Activated CD4-positive, alpha-beta T cell treated with anti-CD3 and anti-CD28 coated beads for 36 hours (primary cell): ENCODE data around the gene CCN5. TPM values are rescaled to one million over a fixed set of nuclear protein-coding genes. Genes with fewer than 3 reads are reported as not detected.

Source experiments
- ATAC-seq: fragments of 200-7000 bp; cut with Tn5 transposase; one replicate; pipeline ENCODE4 v1.10.0; 2021; ENCODE audit warnings: mild to moderate bottlenecking, moderate library complexity
- CTCF ChIA-PET: fragments of 350-600 bp; sonication (Branson Sonifier 250); formaldehyde crosslinking; loops from one replicate; lab custom pipeline; 2021; ENCODE audit warnings: antibody characterized with exemption; lab: Charles Lee
- POLR2A ChIA-PET: fragments of 350-600 bp; sonication (Branson Sonifier 250); formaldehyde crosslinking; loops from one replicate; lab custom pipeline; 2021; ENCODE audit warnings: antibody characterized with exemption, inconsistent platforms; lab: Charles Lee
- DNase-seq: peaks from one replicate; pipeline ENCODE4 v3.0.0-alpha.2; 2020
- H3K27ac Mint-ChIP-seq: one replicate; pipeline ENCODE4 v1.8.0; 2021; ENCODE audit warnings: mixed read lengths
- H3K27me3 Mint-ChIP-seq: one replicate; pipeline ENCODE4 v1.8.0; 2021; ENCODE audit warnings: mixed read lengths
- H3K36me3 Mint-ChIP-seq: one replicate; pipeline ENCODE4 v1.8.0; 2021; ENCODE audit warnings: low read depth, mixed read lengths
- H3K4me1 Mint-ChIP-seq: one replicate; pipeline ENCODE4 v1.8.0; 2021; ENCODE audit warnings: mixed read lengths
- H3K4me3 Mint-ChIP-seq: one replicate; pipeline ENCODE4 v1.8.0; 2021; ENCODE audit warnings: mild to moderate bottlenecking, moderate library complexity, mixed read lengths
- H3K9me3 Mint-ChIP-seq: one replicate; pipeline ENCODE4 v1.8.0; 2021; ENCODE audit warnings: low read depth, mixed read lengths
- intact Hi-C, 2 experiments: fragments of 100-400 bp; cut with DNase I in 1 of 2; cut with micrococcal nuclease in 1 of 2; formaldehyde crosslinking; loops; one replicate each; pipeline versions ENCODE4 v1.14.2 to v1.15.1; 2022 to 2024; cut with DNase I, micrococcal nuclease
- total RNA-seq, 2 experiments: library from RNA; stranded (reverse); gene quantifications; one replicate each; pipeline ENCODE4 v1.2.3, GENCODE V29; 2021

CCN5 gene
- total RNA-seq, 2 experiments from 2014 or later, result not detected

DNA sequence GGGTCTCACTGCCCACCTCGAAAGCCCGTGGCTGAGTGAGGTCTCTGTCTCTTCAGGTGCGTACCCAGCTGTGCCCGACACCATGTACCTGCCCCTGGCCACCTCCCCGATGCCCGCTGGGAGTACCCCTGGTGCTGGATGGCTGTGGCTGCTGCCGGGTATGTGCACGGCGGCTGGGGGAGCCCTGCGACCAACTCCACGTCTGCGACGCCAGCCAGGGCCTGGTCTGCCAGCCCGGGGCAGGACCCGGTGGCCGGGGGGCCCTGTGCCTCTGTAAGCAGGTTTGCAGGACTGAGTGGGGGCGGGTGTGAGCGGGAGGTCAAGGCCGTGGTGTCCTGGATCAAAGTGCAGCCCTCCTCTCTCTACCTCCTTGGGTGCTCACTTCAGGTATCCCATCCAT is 4.7 kb downstream of the CCN5 start:
- no peaks in the 10 kb centered on the region for H3K27me3 Mint-ChIP-seq
- H3K9me3 Mint-ChIP-seq, result no peaks in the 10 kb centered on the region
- no peak for ATAC-seq
- no peak overlapping the region for H3K27ac Mint-ChIP-seq
- H3K36me3 Mint-ChIP-seq, result no peaks in the 10 kb centered on the region
- POLR2A ChIA-PET, result no interaction called here
- CTCF ChIA-PET, result no interaction called here
- H3K4me1 Mint-ChIP-seq, result no peaks in the 10 kb centered on the region
- no peak overlapping the region for H3K4me3 Mint-ChIP-seq
- no peak for DNase-seq
- intact Hi-C loops, result no loop called here

DNA sequence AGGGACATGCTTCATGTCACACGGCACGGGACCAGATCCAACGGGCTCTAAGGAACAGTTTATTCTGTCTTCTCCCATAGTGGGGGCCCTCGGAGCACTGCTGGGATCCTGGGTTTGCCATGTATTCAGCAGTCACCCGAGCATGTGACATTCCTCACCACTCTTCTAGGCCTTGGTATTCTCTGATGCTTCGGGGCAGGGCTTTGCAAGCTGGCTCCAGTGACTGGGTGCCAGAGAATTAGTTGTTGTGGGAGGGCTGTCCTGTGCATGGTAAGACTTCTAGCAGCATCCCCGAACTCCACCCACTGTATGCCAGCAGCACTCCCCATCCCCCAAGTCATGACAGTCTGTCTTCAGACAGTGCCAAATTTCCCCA is 5.4 kb downstream of the CCN5 start:
- Mint-ChIP-seq H3K36me3 (no peaks in the 10 kb centered on the region), H3K4me1 (no peaks in the 10 kb centered on the region), H3K27ac (no peak overlapping the region), H3K27me3 (no peaks in the 10 kb centered on the region), H3K4me3 (no peak overlapping the region), H3K9me3 (no peaks in the 10 kb centered on the region)
- POLR2A ChIA-PET, result interaction anchor here (0.6 kb wide), 1 partner anchor 25 kb away, joined by 3 read pairs; no protein-coding TSS in a partner anchor
- intact Hi-C loops, result no loop called here
- CTCF ChIA-PET, result interaction anchor here (0.7 to 2.1 kb wide), 2 partner anchors 27 to 41 kb away, joined by 3 to 6 read pairs; no protein-coding TSS in a partner anchor
- ATAC-seq (no peak), DNase-seq (no peak)

DNA sequence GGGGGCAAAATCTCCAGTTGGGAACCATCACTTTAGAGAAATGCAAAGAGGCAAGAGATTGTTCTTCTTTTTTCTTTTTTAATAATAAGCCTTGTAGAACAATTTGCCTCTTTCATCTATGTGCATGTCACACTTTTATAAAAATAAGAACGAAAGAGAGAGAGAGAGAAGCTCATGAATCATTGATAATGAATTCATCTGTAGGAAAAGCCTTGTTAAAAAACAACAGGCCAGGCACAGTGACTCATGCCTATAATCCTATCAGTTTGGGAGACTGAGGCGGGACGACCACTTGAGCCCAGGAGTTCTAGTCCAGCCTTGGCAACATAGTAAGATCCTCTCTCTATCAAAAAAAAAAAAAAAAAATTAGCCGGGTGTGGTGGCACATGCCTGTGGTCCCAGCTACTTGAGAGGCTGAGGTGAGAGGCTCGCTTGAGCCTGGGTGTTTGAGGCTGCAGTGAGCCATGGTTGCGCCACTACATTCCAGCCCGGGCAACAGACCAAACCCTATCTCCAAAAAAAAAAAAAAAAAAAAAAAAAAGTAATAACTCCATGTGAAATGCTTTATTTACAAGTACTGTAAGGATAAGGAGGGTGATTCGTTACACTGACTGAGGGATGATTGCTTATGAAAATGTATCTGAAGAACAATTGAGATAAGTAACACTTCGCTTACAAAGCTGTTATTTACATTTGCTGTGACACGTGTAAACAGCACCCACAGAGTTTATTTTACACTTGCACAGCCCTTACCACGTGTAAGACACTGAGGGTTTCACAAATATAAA is 6.0 kb downstream of the CCN5 start:
- ATAC-seq (no peak), DNase-seq (no peak)
- H3K9me3 Mint-ChIP-seq, result no peaks in the 10 kb centered on the region
- no peak overlapping the region for H3K27ac Mint-ChIP-seq
- intact Hi-C loops, result no loop called here
- H3K4me1 Mint-ChIP-seq, result no peaks in the 10 kb centered on the region
- no peak overlapping the region for H3K4me3 Mint-ChIP-seq
- ChIA-PET POLR2A (interaction anchor here (0.6 kb wide), 1 partner anchor 25 kb away, joined by 3 read pairs; no protein-coding TSS in a partner anchor), CTCF (interaction anchor here (2.1 kb wide), 1 partner anchor 27 kb away, joined by 6 read pairs; no protein-coding TSS in a partner anchor)
- H3K27me3 Mint-ChIP-seq, result no peaks in the 10 kb centered on the region
- no peaks in the 10 kb centered on the region for H3K36me3 Mint-ChIP-seq

DNA sequence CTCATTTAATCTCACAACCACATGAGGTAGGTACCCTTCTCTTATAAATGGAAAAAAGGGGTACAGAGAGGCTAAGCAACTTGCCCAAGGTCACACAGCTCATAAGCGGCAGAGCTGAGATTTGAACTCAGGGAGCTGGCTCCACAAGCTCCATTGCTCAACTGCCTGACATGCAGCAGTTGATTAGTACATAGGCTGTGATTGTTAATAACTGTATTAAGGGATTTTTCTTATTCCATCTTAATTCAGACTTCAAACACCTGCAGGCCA is 6.6 kb downstream of the CCN5 start:
- Mint-ChIP-seq H3K4me1 (no peaks in the 10 kb centered on the region), H3K36me3 (no peaks in the 10 kb centered on the region), H3K4me3 (no peak overlapping the region), H3K27ac (no peak overlapping the region), H3K9me3 (no peaks in the 10 kb centered on the region), H3K27me3 (no peaks in the 10 kb centered on the region)
- DNase-seq (no peak), ATAC-seq (no peak)
- ChIA-PET POLR2A (interaction anchor here (0.7 kb wide), 1 partner anchor 157 kb away, joined by 11 read pairs; no protein-coding TSS in a partner anchor), CTCF (interaction anchor here (2.1 kb wide), 1 partner anchor 26 kb away, joined by 6 read pairs; no protein-coding TSS in a partner anchor)
- intact Hi-C loops, result no loop called here

DNA sequence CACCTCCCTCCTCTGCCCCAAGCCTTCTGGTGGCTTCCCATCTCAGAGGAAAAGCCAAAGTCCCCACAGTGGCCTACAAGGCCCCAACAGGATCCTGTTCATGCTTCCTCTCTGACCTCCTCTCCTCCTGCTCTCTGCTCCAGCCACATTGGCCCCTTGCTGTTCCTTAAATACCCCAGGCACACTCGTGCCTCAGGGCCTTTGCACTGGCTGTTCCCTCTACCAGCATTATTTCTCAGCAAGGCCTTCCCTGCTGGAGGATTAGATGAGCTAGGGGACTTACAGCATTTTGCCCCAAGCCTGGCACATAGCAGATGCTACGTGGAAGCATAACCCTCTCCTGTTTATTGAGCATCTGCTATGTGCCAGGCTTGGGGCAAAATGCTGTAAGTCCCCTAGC is 7.8 kb downstream of the CCN5 start:
- CTCF ChIA-PET, result interaction anchor here (0.6 to 2.1 kb wide), 3 partner anchors 25 to 345 kb away, joined by 4 to 6 read pairs (median 5); no protein-coding TSS in a partner anchor
- Mint-ChIP-seq H3K4me3 (no peak overlapping the region), H3K27me3 (no peaks in the 10 kb centered on the region), H3K36me3 (no peaks in the 10 kb centered on the region), H3K9me3 (no peaks in the 10 kb centered on the region), H3K27ac (no peak overlapping the region), H3K4me1 (no peaks in the 10 kb centered on the region)
- DNase-seq, result no peak
- intact Hi-C loops, result no loop called here
- POLR2A ChIA-PET, result no interaction called here
- ATAC-seq, result no peak

DNA sequence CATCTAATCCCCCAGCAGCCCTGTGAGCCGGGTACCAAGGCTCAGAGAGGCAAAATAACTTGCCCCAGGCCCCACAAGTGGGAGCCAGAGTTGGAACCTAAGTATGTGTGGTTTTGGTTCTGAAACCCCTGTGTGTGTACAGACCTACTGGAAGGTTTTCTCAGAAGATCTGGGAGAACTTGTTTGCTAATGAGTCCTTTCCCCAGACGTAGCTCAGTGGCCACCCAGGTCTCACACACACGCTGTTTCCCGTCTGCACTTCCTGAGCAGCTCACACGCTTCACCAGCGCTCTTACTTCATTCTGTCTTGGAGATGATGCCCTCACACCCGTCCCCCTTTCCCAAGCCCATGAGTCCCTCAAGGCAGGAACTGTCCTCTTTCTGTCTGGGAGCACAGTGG is 8.2 kb downstream of the CCN5 start:
- intact Hi-C loops, result no loop called here
- H3K4me3 Mint-ChIP-seq, result no peak overlapping the region
- H3K9me3 Mint-ChIP-seq, result no peaks in the 10 kb centered on the region
- no peak overlapping the region for H3K27ac Mint-ChIP-seq
- CTCF ChIA-PET, result interaction anchor here (0.6 to 1.5 kb wide), 2 partner anchors 27 to 345 kb away, joined by 4 to 5 read pairs; no protein-coding TSS in a partner anchor
- no peaks in the 10 kb centered on the region for H3K36me3 Mint-ChIP-seq
- no peak for DNase-seq
- POLR2A ChIA-PET, result interaction anchor here (0.6 kb wide), 2 partner anchors 24 to 216 kb away, joined by 3 to 8 read pairs; no protein-coding TSS in a partner anchor
- H3K4me1 Mint-ChIP-seq, result no peaks in the 10 kb centered on the region
- ATAC-seq, result no peak
- H3K27me3 Mint-ChIP-seq, result no peaks in the 10 kb centered on the region

DNA sequence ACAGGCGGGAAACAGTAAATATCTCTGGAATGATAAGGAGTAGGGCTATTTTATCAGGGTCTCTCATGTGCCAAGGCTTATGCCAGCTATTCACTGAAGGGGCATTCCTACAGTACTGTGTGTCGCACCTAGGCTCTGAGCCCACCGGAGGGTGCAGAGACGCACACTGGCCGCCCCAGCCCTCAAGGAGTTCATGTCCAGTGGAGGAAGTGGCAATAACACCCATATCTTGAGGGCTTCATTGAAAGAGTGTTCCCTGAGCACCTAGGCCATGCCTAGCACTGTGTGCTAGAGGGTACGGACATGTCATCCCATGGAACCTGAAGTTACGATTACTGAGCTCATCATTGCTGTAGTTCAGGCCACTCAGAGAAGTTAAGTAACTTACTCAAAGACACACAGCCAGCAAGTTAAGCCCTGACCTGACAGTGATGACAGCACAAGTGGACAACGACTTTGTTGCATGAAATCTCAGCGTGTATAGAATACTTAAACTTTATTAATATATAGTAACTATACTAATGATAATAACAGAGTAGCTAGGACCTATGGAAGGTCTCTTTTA is 8.7 kb downstream of the CCN5 start:
- no peaks in the 10 kb centered on the region for H3K9me3 Mint-ChIP-seq
- H3K36me3 Mint-ChIP-seq, result no peaks in the 10 kb centered on the region
- no peaks in the 10 kb centered on the region for H3K27me3 Mint-ChIP-seq
- H3K27ac Mint-ChIP-seq, result no peak overlapping the region
- no peak overlapping the region for H3K4me3 Mint-ChIP-seq
- POLR2A ChIA-PET, result interaction anchor here (0.6 kb wide), 2 partner anchors 23 to 216 kb away, joined by 3 to 8 read pairs; no protein-coding TSS in a partner anchor
- ATAC-seq (no peak), DNase-seq (no peak)
- CTCF ChIA-PET, result interaction anchor here (1.5 kb wide), 1 partner anchor 27 kb away, joined by 5 read pairs; no protein-coding TSS in a partner anchor
- intact Hi-C loops, result no loop called here
- no peaks in the 10 kb centered on the region for H3K4me1 Mint-ChIP-seq

DNA sequence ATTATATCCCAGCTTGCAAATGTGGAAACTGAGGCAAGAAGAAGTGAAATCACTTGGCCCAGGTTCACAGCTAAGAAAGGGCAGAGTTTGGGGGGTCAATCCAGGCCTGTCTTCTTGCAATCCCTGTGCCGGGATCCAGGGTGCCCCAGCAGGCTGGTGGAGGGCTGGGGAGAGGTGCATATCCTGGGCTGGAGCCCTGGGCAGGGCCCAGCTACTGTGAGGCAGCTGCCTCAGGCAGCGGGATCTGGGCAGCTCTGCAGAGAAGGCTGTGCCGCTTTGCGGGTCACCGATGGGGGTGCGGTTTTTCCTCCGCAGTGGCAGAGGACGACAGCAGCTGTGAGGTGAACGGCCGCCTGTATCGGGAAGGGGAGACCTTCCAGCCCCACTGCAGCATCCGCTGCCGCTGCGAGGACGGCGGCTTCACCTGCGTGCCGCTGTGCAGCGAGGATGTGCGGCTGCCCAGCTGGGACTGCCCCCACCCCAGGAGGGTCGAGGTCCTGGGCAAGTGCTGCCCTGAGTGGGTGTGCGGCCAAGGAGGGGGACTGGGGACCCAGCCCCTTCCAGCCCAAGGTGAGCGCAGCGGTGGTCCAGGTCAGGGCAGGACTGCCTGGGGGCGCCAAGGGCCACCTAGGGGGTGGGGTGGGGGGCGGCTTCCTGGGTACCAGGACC is 9.4 kb downstream of the CCN5 start:
- POLR2A ChIA-PET, result no interaction called here
- no peaks in the 10 kb centered on the region for H3K36me3 Mint-ChIP-seq
- no peak overlapping the region for H3K27ac Mint-ChIP-seq
- no peaks in the 10 kb centered on the region for H3K27me3 Mint-ChIP-seq
- ATAC-seq, result no peak
- CTCF ChIA-PET, result interaction anchor here (0.6 to 1.5 kb wide), 2 partner anchors 28 to 340 kb away, joined by 3 to 5 read pairs; no protein-coding TSS in a partner anchor
- no peak overlapping the region for H3K4me3 Mint-ChIP-seq
- intact Hi-C loops, result no loop called here
- no peak for DNase-seq
- H3K9me3 Mint-ChIP-seq, result no peaks in the 10 kb centered on the region
- H3K4me1 Mint-ChIP-seq, result no peaks in the 10 kb centered on the region

DNA sequence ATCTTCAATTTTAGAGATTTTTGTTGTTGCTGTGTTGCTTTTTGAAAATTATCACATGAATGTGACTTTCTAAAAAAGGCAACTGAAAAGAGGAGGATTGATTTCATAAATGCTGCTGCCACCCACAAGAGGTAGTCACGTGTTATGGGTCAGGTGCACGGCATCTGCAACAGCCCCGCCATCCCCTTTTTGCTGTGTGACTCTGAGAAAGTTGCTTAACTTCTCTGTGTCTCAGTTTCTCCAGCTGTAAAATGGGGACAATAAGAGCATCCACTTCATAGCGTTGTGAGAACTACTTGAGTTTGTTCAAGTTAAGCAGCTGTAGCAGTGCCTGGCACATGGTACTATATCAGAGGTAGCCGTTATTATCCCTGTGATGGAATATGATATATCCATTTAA is 10.7 kb downstream of the CCN5 start:
- ATAC-seq, result no peak
- no peaks in the 10 kb centered on the region for H3K27me3 Mint-ChIP-seq
- H3K9me3 Mint-ChIP-seq, result no peaks in the 10 kb centered on the region
- intact Hi-C loops, result no loop called here
- H3K4me3 Mint-ChIP-seq, result no peak overlapping the region
- no peaks in the 10 kb centered on the region for H3K4me1 Mint-ChIP-seq
- CTCF ChIA-PET, result interaction anchor here (0.6 kb wide), 1 partner anchor 163 kb away, joined by 4 read pairs; no protein-coding TSS in a partner anchor
- H3K27ac Mint-ChIP-seq, result no peak overlapping the region
- no peaks in the 10 kb centered on the region for H3K36me3 Mint-ChIP-seq
- DNase-seq, result no peak
- POLR2A ChIA-PET, result no interaction called here

DNA sequence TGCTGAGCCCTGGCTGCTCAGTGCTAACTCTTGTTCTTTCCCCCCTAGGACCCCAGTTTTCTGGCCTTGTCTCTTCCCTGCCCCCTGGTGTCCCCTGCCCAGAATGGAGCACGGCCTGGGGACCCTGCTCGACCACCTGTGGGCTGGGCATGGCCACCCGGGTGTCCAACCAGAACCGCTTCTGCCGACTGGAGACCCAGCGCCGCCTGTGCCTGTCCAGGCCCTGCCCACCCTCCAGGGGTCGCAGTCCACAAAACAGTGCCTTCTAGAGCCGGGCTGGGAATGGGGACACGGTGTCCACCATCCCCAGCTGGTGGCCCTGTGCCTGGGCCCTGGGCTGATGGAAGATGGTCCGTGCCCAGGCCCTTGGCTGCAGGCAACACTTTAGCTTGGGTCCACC is 11.9 kb downstream of the CCN5 start:
- Mint-ChIP-seq H3K36me3 (no peaks in the 10 kb centered on the region), H3K27ac (no peak overlapping the region), H3K4me1 (peaks cover 3% of the 10 kb centered on the region), H3K4me3 (no peak overlapping the region), H3K27me3 (no peaks in the 10 kb centered on the region), H3K9me3 (no peaks in the 10 kb centered on the region)
- no peak for ATAC-seq
- CTCF ChIA-PET, result no interaction called here
- POLR2A ChIA-PET, result no interaction called here
- intact Hi-C loops, result no loop called here
- DNase-seq, result no peak

DNA sequence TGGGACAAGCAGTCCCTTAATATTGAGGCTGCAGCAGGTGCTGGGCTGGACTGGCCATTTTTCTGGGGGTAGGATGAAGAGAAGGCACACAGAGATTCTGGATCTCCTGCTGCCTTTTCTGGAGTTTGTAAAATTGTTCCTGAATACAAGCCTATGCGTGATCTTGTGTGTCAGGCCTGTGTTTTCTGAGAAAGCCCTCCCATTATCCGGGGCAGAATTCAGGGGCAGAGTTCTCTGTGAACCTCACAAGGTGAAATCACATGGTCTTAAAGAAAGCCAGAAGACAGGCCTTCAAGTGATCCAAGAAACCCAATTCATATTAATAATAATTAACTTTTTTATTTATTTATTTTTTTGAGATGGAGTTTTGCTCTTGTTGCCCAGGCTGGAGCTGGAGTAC is 12.5 kb downstream of the CCN5 start:
- H3K9me3 Mint-ChIP-seq, result no peaks in the 10 kb centered on the region
- DNase-seq (no peak), ATAC-seq (no peak)
- H3K36me3 Mint-ChIP-seq, result no peaks in the 10 kb centered on the region
- intact Hi-C loops, result no loop called here
- H3K27me3 Mint-ChIP-seq, result no peaks in the 10 kb centered on the region
- H3K4me3 Mint-ChIP-seq, result no peak overlapping the region
- CTCF ChIA-PET, result no interaction called here
- H3K4me1 Mint-ChIP-seq, result peaks cover 9% of the 10 kb centered on the region
- H3K27ac Mint-ChIP-seq, result no peak overlapping the region
- POLR2A ChIA-PET, result no interaction called here
